HG02884 (cell line): ENCODE results near the gene SMARCD3.

Source experiments
- ATAC-seq: cut with Tn5 transposase; IDR thresholded peaks from one replicate; pipeline ENCODE4 v1.9.1; 2021; ENCODE audit warnings: mild to moderate bottlenecking, moderate library complexity; ENCODE audit not compliant: unreplicated experiment

SMARCD3 gene

DNA sequence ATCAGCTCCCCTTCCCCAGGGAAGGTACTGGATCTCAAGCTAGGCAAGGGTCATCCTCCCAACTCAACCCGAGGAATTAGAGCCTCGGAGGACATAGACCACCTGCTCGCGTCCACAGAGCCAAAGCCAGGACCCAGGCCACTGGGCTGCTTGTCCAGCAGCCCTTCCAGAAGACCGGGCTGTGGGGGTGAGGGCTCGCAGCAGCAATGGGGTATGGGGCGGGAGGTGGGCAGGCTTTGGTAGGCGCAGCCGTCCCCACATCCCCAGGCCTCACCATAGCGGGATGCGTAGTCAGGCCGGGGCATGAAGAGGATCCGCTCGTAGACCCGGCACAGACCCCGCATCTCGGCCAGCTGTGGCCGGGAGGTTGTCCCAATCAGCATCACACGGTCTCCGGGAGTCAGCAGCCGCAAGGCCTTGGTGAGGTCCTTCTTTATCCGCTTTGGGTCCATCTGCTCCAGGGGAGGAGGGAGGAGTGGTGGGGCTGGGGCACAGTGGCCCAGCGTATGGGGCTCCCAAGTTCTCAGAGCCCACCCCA is 56.4 kb downstream of the SMARCD3 start:
- ATAC-seq, result no peak

DNA sequence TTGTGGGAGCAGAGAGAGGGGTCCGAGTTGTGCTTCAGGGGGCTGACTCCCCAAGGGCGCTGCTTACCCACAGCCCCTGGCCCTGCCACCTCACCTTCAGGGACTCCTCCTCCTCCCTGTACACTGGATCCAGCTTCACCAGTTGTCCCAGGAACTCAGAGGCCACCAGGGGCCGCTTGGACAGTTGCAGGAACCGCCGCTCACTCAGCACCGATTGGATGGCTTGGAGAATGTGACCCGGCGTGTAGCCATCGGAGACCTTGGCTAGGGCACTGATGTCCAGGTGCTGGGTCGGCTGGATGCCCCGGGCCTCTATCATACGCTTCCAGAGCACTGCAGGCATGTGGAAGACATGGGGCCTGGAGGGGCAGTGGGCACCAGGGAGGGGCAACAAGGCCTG is 57.0 kb downstream of the SMARCD3 start:
- no peak for ATAC-seq

DNA sequence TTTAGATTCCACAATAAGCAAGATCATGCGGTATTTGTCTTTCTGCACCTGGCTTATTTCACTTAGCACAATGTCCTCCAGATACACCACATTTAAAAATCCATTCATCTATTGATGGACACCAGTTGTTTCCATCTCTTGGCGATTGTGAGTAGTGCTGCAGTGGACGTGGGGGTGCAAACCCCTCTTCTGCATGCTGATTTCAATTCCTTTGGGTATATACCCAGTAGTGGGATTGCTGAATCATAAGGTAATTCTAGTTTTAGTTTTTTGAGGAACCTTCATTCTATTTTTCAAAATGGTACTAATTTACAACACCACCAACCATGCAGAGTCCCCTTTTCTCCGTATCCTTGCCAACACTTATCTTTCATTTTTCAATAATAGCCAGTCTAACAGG is 59.5 kb downstream of the SMARCD3 start:
- no peak for ATAC-seq
